H9 (cell line): ENCODE measurements around the gene TCF21. TPM values are rescaled to one million over a fixed set of nuclear protein-coding genes. Genes with fewer than 3 reads are reported as not detected.

Source experiments
- DNase-seq: peaks from one replicate; pipeline ENCODE4 v3.0.0-alpha.2; 2017
- H2AFZ ChIP-seq: one replicate; pipeline ENCODE4 v1.6.1; 2013; ENCODE audit warnings: mild to moderate bottlenecking, low read length, control low read depth, moderate library complexity
- H2AK5ac ChIP-seq: 2 replicates; pipeline ENCODE4 v1.6.1; 2013; ENCODE audit warnings: low read length, control low read depth, mixed read lengths; ENCODE audit not compliant: insufficient read length
- H2BK120ac ChIP-seq: one replicate; pipeline ENCODE4 v1.6.1; 2013; ENCODE audit warnings: low read depth, mild to moderate bottlenecking, low read length, control low read depth, inconsistent platforms; ENCODE audit not compliant: poor library complexity, severe bottlenecking
- H2BK12ac ChIP-seq: 2 replicates; pipeline ENCODE4 v1.6.1; 2013; ENCODE audit warnings: low read length, control low read depth, mixed read lengths, low read depth; ENCODE audit not compliant: insufficient read length
- H2BK15ac ChIP-seq: 2 replicates; pipeline ENCODE4 v1.6.1; 2013; ENCODE audit warnings: low read depth, low read length, control low read depth
- H2BK20ac ChIP-seq: one replicate; pipeline ENCODE4 v1.6.1; 2013; ENCODE audit warnings: low read depth, mild to moderate bottlenecking, low read length, control low read depth, inconsistent platforms; ENCODE audit not compliant: poor library complexity, severe bottlenecking
- H2BK5ac ChIP-seq: 2 replicates; pipeline ENCODE4 v1.6.1; 2013; ENCODE audit warnings: low read length, control low read depth, mixed read lengths; ENCODE audit not compliant: insufficient read length
- H3K14ac ChIP-seq: 2 replicates; pipeline ENCODE4 v1.6.1; 2013; ENCODE audit warnings: low read length, control low read depth; ENCODE audit not compliant: insufficient read depth
- H3K18ac ChIP-seq: 2 replicates; pipeline ENCODE4 v1.6.1; 2013; ENCODE audit warnings: low read depth, mild to moderate bottlenecking, mixed read lengths, low read length, control low read depth; ENCODE audit not compliant: insufficient read length
- H3K23ac ChIP-seq: 2 replicates; pipeline ENCODE4 v1.6.1; 2013; ENCODE audit warnings: low read length, control low read depth, mixed read lengths, low read depth; ENCODE audit not compliant: insufficient read length
- H3K23me2 ChIP-seq: 2 replicates; pipeline ENCODE4 v1.6.1; 2013; ENCODE audit warnings: low read depth, mild to moderate bottlenecking, mixed read lengths, low read length, control low read depth; ENCODE audit not compliant: insufficient read length, poor library complexity, severe bottlenecking
- H3K27ac ChIP-seq: 2 replicates; pipeline ENCODE4 v1.5.1; 2013; ENCODE audit warnings: low read length, control low read depth, mixed read lengths, low read depth; ENCODE audit not compliant: insufficient read length
- H3K27me3 ChIP-seq: 2 replicates; pipeline ENCODE4 v1.6.1; 2013; ENCODE audit warnings: low read length, control low read depth, inconsistent platforms; ENCODE audit not compliant: insufficient read depth
- H3K4ac ChIP-seq: 2 replicates; pipeline ENCODE4 v1.6.1; 2013; ENCODE audit warnings: low read depth, mild to moderate bottlenecking, control low read depth, inconsistent platforms, low read length, moderate library complexity
- H3K4me1 ChIP-seq: 2 replicates; pipeline ENCODE4 v1.6.1; 2013; ENCODE audit warnings: low read length, control low read depth, inconsistent platforms; ENCODE audit not compliant: insufficient read depth
- H3K4me2 ChIP-seq: 2 replicates; pipeline ENCODE4 v1.6.1; 2013; ENCODE audit warnings: low read length, control low read depth, mixed read lengths; ENCODE audit not compliant: insufficient read length, insufficient read depth
- H3K56ac ChIP-seq: 2 replicates; pipeline ENCODE4 v1.6.1; 2013; ENCODE audit warnings: low read depth, mild to moderate bottlenecking, mixed read lengths, low read length, control low read depth; ENCODE audit not compliant: insufficient read length
- H3K79me1 ChIP-seq: 2 replicates; pipeline ENCODE4 v1.6.1; 2013; ENCODE audit warnings: low read depth, mild to moderate bottlenecking, moderate library complexity, low read length, control low read depth, inconsistent platforms; ENCODE audit not compliant: insufficient read depth, poor library complexity, severe bottlenecking
- H3K79me2 ChIP-seq: 2 replicates; pipeline ENCODE4 v1.6.1; 2013; ENCODE audit warnings: low read length, control low read depth, inconsistent platforms; ENCODE audit not compliant: insufficient read depth
- H3K9ac ChIP-seq: 2 replicates; pipeline ENCODE4 v1.6.1; 2013; ENCODE audit warnings: low read length, control low read depth, mixed read lengths; ENCODE audit not compliant: insufficient read length; ENCODE audit errors: extremely low read depth
- H3K9me3 ChIP-seq: one replicate; pipeline ENCODE4 v1.6.1; 2013; ENCODE audit warnings: low read depth, low read length, inconsistent platforms; ENCODE audit not compliant: control insufficient read depth
- H3T11ph ChIP-seq: one replicate; pipeline ENCODE4 v1.6.1; 2013; ENCODE audit warnings: mild to moderate bottlenecking, low read length, control low read depth, inconsistent platforms
- H4K20me1 ChIP-seq: one replicate; pipeline ENCODE4 v1.6.1; 2013; ENCODE audit not compliant: control insufficient read depth, insufficient read length, insufficient read depth
- H4K5ac ChIP-seq: 2 replicates; pipeline ENCODE4 v1.6.1; 2013; ENCODE audit warnings: low read depth, mild to moderate bottlenecking, mixed read lengths, low read length, control low read depth; ENCODE audit not compliant: insufficient read length
- H4K8ac ChIP-seq: replicated peaks from 2 replicates; pipeline ENCODE4 v1.6.1; 2013; ENCODE audit warnings: low read length, control low read depth, mixed read lengths, low read depth; ENCODE audit not compliant: insufficient read length
- H4K91ac ChIP-seq: 2 replicates; pipeline ENCODE4 v1.6.1; 2013; ENCODE audit warnings: low read depth, mild to moderate bottlenecking, moderate library complexity, mixed read lengths, low read length, control low read depth; ENCODE audit not compliant: insufficient read length
- H3K27ac Mint-ChIP-seq, 3 experiments: 2 replicates in 2 of 3; 3 replicates in 1 of 3; pipeline ENCODE4 v1.8.0; 2020 to 2021; ENCODE audit warnings: mixed read lengths in 3 of 3, mild to moderate bottlenecking in 1 of 3, moderate library complexity in 1 of 3
- H3K27me3 Mint-ChIP-seq: 2 replicates; pipeline ENCODE4 v1.8.0; 2021; ENCODE audit warnings: low read depth, mild to moderate bottlenecking, moderate library complexity, mixed read lengths
- H3K36me3 Mint-ChIP-seq, 3 experiments: 2 replicates in 2 of 3; 3 replicates in 1 of 3; pipeline ENCODE4 v1.8.0; 2020 to 2021; ENCODE audit warnings: low read depth in 3 of 3, mixed read lengths in 3 of 3; ENCODE audit not compliant: insufficient read depth in 1 of 3
- H3K4me1 Mint-ChIP-seq, 2 experiments: 2 replicates each; pipeline ENCODE4 v1.8.0; 2020; ENCODE audit warnings: mixed read lengths in 2 of 2
- H3K4me3 Mint-ChIP-seq, 2 experiments: 2 replicates in 1 of 2; 3 replicates in 1 of 2; pipeline ENCODE4 v1.8.0; 2020 to 2021; ENCODE audit warnings: mild to moderate bottlenecking in 2 of 2, mixed read lengths in 2 of 2, moderate library complexity in 1 of 2
- H3K9me3 Mint-ChIP-seq, 2 experiments: 2 replicates in 1 of 2; 3 replicates in 1 of 2; pipeline ENCODE4 v1.8.0; 2020; ENCODE audit warnings: mild to moderate bottlenecking in 2 of 2, mixed read lengths in 2 of 2, moderate library complexity in 1 of 2
- CTCF ChIP-seq: fragments of 200-600 bp; sonication (generic); conservative IDR thresholded peaks from 3 replicates; pipeline ENCODE4 v1.8.0; 2021; ENCODE audit warnings: antibody characterized with exemption, mild to moderate bottlenecking
- WGBS: extraction: QIAGEN DNeasy Blood & Tissue Kit; methylation state at CpG from one replicate; pipeline ENCODE4 v1.1.7; 2013; ENCODE audit warnings: missing lambda C conversion rate, low lambda C conversion rate, mixed read lengths; ENCODE audit not compliant: insufficient read length; ENCODE audit errors: extremely low coverage; 5-methylcytosine and 5-hydroxymethylcytosine counted together
- total RNA-seq: library from RNA; stranded (reverse); gene quantifications from 2 replicates; pipeline ENCODE4 v1.2.1, GENCODE V29; 2021

Gene TCF21
- total RNA-seq, 1 experiment from 2014 or later, result not detected

- no CpG with 5 or more reads among the region's 45 CpGs for WGBS
- no peak overlapping the region for H4K5ac ChIP-seq
- Mint-ChIP-seq H3K27me3 (peaks cover 82% of the 10 kb centered on the region), H3K36me3 (no peaks in the 10 kb centered on the region; a peak in 1 of 7 replicates), H3K4me3 (peak overlapping the region; percentile 61 to 84), H3K27ac (no peak overlapping the region), H3K9me3 (peaks cover 0 to 2% of the 10 kb centered on the region in 2 experiments; a peak in 1 of 5 replicates), H3K4me1 (peaks cover 24 to 39% of the 10 kb centered on the region in 2 experiments)
- no peak overlapping the region for H4K8ac ChIP-seq
- H2BK12ac ChIP-seq, result no peak overlapping the region
- no peak overlapping the region for H2AK5ac ChIP-seq
- no peak overlapping the region for H2BK5ac ChIP-seq
- no peak overlapping the region for H3K56ac ChIP-seq
- no peak overlapping the region for H3K14ac ChIP-seq
- H3K18ac ChIP-seq, result no peak overlapping the region
- peak; percentile 53 for DNase-seq
- H3K79me1 ChIP-seq, result no peaks in the 10 kb centered on the region
- H3K23ac ChIP-seq, result no peak overlapping the region
- no peaks in the 10 kb centered on the region for H3K79me2 ChIP-seq
- H2BK20ac ChIP-seq, result no peak overlapping the region
- H4K91ac ChIP-seq, result no peak overlapping the region
- H2BK15ac ChIP-seq, result no peak overlapping the region
- H3K4me2 ChIP-seq, result peak overlapping the region; percentile 88
- H4K20me1 ChIP-seq, result no peaks in the 10 kb centered on the region
- H3K9me3 ChIP-seq, result no peaks in the 10 kb centered on the region
- no peak overlapping the region for H3K4ac ChIP-seq
- H3K27ac ChIP-seq, result no peak overlapping the region
- H2AFZ ChIP-seq, result no peak overlapping the region
- H2BK120ac ChIP-seq, result no peak overlapping the region
- no peak for TF ChIP-seq CTCF
- peaks cover 16% of the 10 kb centered on the region for H3K23me2 ChIP-seq
- peaks cover 57% of the 10 kb centered on the region for H3K27me3 ChIP-seq
- no peak overlapping the region for H3T11ph ChIP-seq
- no peak overlapping the region for H3K9ac ChIP-seq
- peaks cover 2% of the 10 kb centered on the region; the same call in 1 of the 2 replicates for H3K4me1 ChIP-seq
Observed at GRCh38 chr6:133895573-133896343, 6.8 kb downstream of the TCF21 start.
